NT2/D1 (cell line): ENCODE results near the gene TAS2R19.

Experiments used
- YY1 ChIP-seq: IDR thresholded peaks from 2 replicates; pipeline ENCODE4 v1.6.1; 2011; ENCODE audit not compliant: insufficient read length, insufficient read depth
- ZNF274 ChIP-seq: IDR thresholded peaks from 2 replicates; pipeline ENCODE4 v1.6.1; 2011; ENCODE audit warnings: mild to moderate bottlenecking, low read depth, low read length

DNA sequence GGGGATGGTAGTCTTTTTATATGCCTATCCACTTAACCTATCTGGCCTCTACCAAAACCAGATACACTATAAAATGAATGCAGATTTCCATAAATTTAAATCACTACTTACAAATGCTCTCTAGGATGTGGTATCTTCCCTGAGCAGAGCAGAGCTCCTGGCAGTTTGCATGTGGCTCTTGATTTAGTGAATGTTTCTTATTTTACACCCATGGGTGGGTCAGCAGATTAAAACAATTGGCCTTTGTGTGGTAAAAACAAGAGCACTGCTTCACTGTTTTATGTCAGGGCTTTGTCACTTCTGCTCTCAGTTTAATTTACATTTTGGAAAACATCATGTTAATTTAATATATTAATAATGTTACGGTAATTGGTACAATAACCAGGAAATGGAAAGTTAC lies 5.5 kb downstream of the TAS2R19 start:
- TF ChIP-seq YY1 (no peak), ZNF274 (no peak)
